IMR-90 (cell line): ENCODE data around the gene HSPA12A. TPM values are rescaled to one million over a fixed set of nuclear protein-coding genes. Genes with fewer than 3 reads are reported as not detected.

Source experiments
- ATAC-seq: fragments of 200-7000 bp; cut with Tn5 transposase; 2 replicates; pipeline ENCODE4 v1.9.1; 2020; ENCODE audit warnings: low read depth, mild to moderate bottlenecking, moderate library complexity
- BruUV-seq: library from RNA; stranded (reverse); fragments of 400-500 nt; replicated peaks from 2 replicates; lab custom pipeline; 2021; lab: Mats Ljungman, UMichigan
- CTCF ChIA-PET: fragments of 300-600 bp; formaldehyde crosslinking; extraction: SDS; loops from one replicate; lab custom pipeline; 2021; ENCODE audit warnings: antibody characterized with exemption; lab: Yijun Ruan, JAX
- POLR2A ChIA-PET: fragments of 300-600 bp; sonication (Branson Sonifier 250); formaldehyde crosslinking; loops from one replicate; lab custom pipeline; 2022; ENCODE audit warnings: antibody characterized with exemption; ENCODE audit not compliant: unreplicated experiment; lab: Charles Lee
- DNase-seq: peaks from one replicate; pipeline ENCODE4 v3.0.0; 2013
- H2AFZ ChIP-seq: replicated peaks from 2 replicates; pipeline ENCODE3; 2013; ENCODE audit warnings: low read length, mild to moderate bottlenecking; ENCODE audit not compliant: poor library complexity
- H2AK5ac ChIP-seq: 2 replicates; pipeline ENCODE4 v1.6.1; 2013; ENCODE audit warnings: low read depth, low read length, inconsistent platforms
- H2AK9ac ChIP-seq: replicated peaks from 2 replicates; pipeline ENCODE3; 2013; ENCODE audit warnings: mild to moderate bottlenecking, low read depth, low read length, moderate library complexity; ENCODE audit not compliant: poor library complexity
- H2BK120ac ChIP-seq: 2 replicates; pipeline ENCODE4 v1.6.1; 2013; ENCODE audit warnings: low read depth, low read length, inconsistent platforms
- H2BK15ac ChIP-seq: 3 replicates; pipeline ENCODE4 v1.6.1; 2013; ENCODE audit warnings: low read depth, low read length, inconsistent platforms
- H2BK20ac ChIP-seq: 2 replicates; pipeline ENCODE4 v1.6.1; 2013; ENCODE audit warnings: low read depth, mild to moderate bottlenecking, inconsistent platforms, low read length, moderate library complexity
- H2BK5ac ChIP-seq: 2 replicates; pipeline ENCODE4 v1.6.1; 2013; ENCODE audit warnings: mild to moderate bottlenecking, low read depth, low read length, inconsistent platforms; ENCODE audit not compliant: poor library complexity, severe bottlenecking
- H3K14ac ChIP-seq: replicated peaks from 2 replicates; pipeline ENCODE4 v1.6.1; 2013; ENCODE audit warnings: low read depth, low read length, inconsistent platforms
- H3K18ac ChIP-seq: 2 replicates; pipeline ENCODE4 v1.6.1; 2013; ENCODE audit warnings: low read depth, low read length, control low read depth
- H3K23ac ChIP-seq: 2 replicates; pipeline ENCODE4 v1.6.1; 2013; ENCODE audit warnings: low read depth, low read length, inconsistent platforms
- H3K27ac ChIP-seq: 2 replicates; pipeline ENCODE4 v1.5.1; 2013; ENCODE audit warnings: mild to moderate bottlenecking, control low read depth, low read length; ENCODE audit not compliant: insufficient read depth
- H3K27me3 ChIP-seq: 2 replicates; pipeline ENCODE4 v1.6.1; 2013; ENCODE audit warnings: low read length; ENCODE audit not compliant: control insufficient read depth, insufficient read depth
- H3K36me3 ChIP-seq: 2 replicates; pipeline ENCODE4 v1.6.1; 2013; ENCODE audit warnings: low read length, mixed read lengths; ENCODE audit not compliant: control insufficient read depth, insufficient read depth
- H3K4ac ChIP-seq: 2 replicates; pipeline ENCODE4 v1.6.1; 2013; ENCODE audit warnings: low read depth, low read length, inconsistent platforms
- H3K4me1 ChIP-seq: 2 replicates; pipeline ENCODE4 v1.6.1; 2013; ENCODE audit warnings: low read length, mixed read lengths; ENCODE audit not compliant: control insufficient read depth, insufficient read depth
- H3K4me2 ChIP-seq: 2 replicates; pipeline ENCODE4 v1.6.1; 2013; ENCODE audit warnings: low read depth, mild to moderate bottlenecking, control low read depth, low read length, moderate library complexity
- H3K4me3 ChIP-seq: 2 replicates; pipeline ENCODE4 v1.5.1; 2013; ENCODE audit warnings: low read depth, mild to moderate bottlenecking, control low read depth, low read length, moderate library complexity; ENCODE audit not compliant: insufficient read depth
- H3K56ac ChIP-seq: 2 replicates; pipeline ENCODE4 v1.6.1; 2013; ENCODE audit warnings: low read length, inconsistent platforms; ENCODE audit not compliant: insufficient read depth; ENCODE audit errors: extremely low read depth
- H3K79me1 ChIP-seq, 2 experiments: 2 replicates each; pipeline ENCODE4 v1.6.1; 2013; ENCODE audit warnings: low read length in 2 of 2, inconsistent platforms in 1 of 2, low read depth in 1 of 2
- H3K9ac ChIP-seq: 2 replicates; pipeline ENCODE4 v1.6.1; 2013; ENCODE audit warnings: low read depth, low read length, control low read depth
- H3K9me1 ChIP-seq: 2 replicates; pipeline ENCODE4 v1.6.1; 2013; ENCODE audit warnings: low read length, inconsistent platforms; ENCODE audit not compliant: insufficient read depth
- H3K9me3 ChIP-seq: 2 replicates; pipeline ENCODE4 v1.6.1; 2013; ENCODE audit warnings: low read length; ENCODE audit not compliant: control insufficient read depth, insufficient read depth
- H4K20me1 ChIP-seq: 2 replicates; pipeline ENCODE4 v1.6.1; 2013; ENCODE audit warnings: low read length, inconsistent platforms; ENCODE audit not compliant: insufficient read depth
- H4K5ac ChIP-seq: 2 replicates; pipeline ENCODE4 v1.6.1; 2013; ENCODE audit warnings: mild to moderate bottlenecking, low read depth, low read length, control low read depth
- H4K8ac ChIP-seq, 2 experiments: 2 replicates each; pipeline ENCODE4 v1.6.1; 2013; ENCODE audit warnings: low read depth in 2 of 2, low read length in 2 of 2, control low read depth in 1 of 2, inconsistent platforms in 1 of 2
- H4K91ac ChIP-seq: 2 replicates; pipeline ENCODE4 v1.6.1; 2013; ENCODE audit warnings: low read depth, low read length, inconsistent platforms; ENCODE audit not compliant: insufficient read depth
- CEBPB ChIP-seq: IDR thresholded peaks from 2 replicates; pipeline ENCODE4 v1.6.1; 2012; ENCODE audit warnings: low read depth, low read length, improper control_type of control experiment
- CHD1 ChIP-seq: IDR thresholded peaks from 2 replicates; pipeline ENCODE4 v1.6.1; 2012; ENCODE audit warnings: low read depth, low read length, improper control_type of control experiment
- ELK1 ChIP-seq: fragments of 150-350 bp; IDR thresholded peaks from 2 replicates; pipeline ENCODE4 v1.6.1; 2016; ENCODE audit warnings: low read depth, mild to moderate bottlenecking, low read length, moderate library complexity, borderline replicate concordance
- FOS ChIP-seq: fragments of 150-350 bp; IDR thresholded peaks from 2 replicates; pipeline ENCODE4 v1.6.1; 2016; ENCODE audit warnings: low read depth, low read length
- MAFK ChIP-seq: IDR thresholded peaks from 2 replicates; pipeline ENCODE4 v1.6.1; 2012; ENCODE audit warnings: low read depth, low read length, improper control_type of control experiment
- MAZ ChIP-seq: IDR thresholded peaks from 2 replicates; pipeline ENCODE4 v1.6.1; 2012; ENCODE audit warnings: low read depth, mild to moderate bottlenecking, low read length, improper control_type of control experiment, moderate library complexity, borderline replicate concordance
- MXI1 ChIP-seq: IDR thresholded peaks from 2 replicates; pipeline ENCODE4 v1.6.1; 2012; ENCODE audit warnings: low read depth, mild to moderate bottlenecking, low read length, moderate library complexity, borderline replicate concordance
- NFE2L2 ChIP-seq: fragments of 150-350 bp; IDR thresholded peaks from 2 replicates; pipeline ENCODE4 v1.6.1; 2016; ENCODE audit warnings: low read depth, mild to moderate bottlenecking, low read length
- POLR2A ChIP-seq: IDR thresholded peaks from 2 replicates; pipeline ENCODE4 v1.6.1; 2012; ENCODE audit warnings: mild to moderate bottlenecking, low read depth, low read length
- RAD21 ChIP-seq: IDR thresholded peaks from 2 replicates; pipeline ENCODE4 v1.6.1; 2012; ENCODE audit warnings: low read length, improper control_type of control experiment
- RCOR1 ChIP-seq: IDR thresholded peaks from 2 replicates; pipeline ENCODE4 v1.6.1; 2012; ENCODE audit warnings: mild to moderate bottlenecking, low read length, improper control_type of control experiment; ENCODE audit not compliant: insufficient replicate concordance
- RFX5 ChIP-seq: IDR thresholded peaks from 2 replicates; pipeline ENCODE4 v1.8.0; 2012; ENCODE audit warnings: low read depth, mild to moderate bottlenecking, low read length, moderate library complexity
- SMC3 ChIP-seq: fragments of 150-350 bp; IDR thresholded peaks from 2 replicates; pipeline ENCODE4 v1.6.1; 2016; ENCODE audit warnings: low read depth, mild to moderate bottlenecking, antibody characterized with exemption, low read length, moderate library complexity
- USF2 ChIP-seq: fragments of 150-350 bp; IDR thresholded peaks from 2 replicates; pipeline ENCODE4 v1.6.1; 2017; ENCODE audit warnings: mild to moderate bottlenecking, antibody characterized with exemption, low read length, low read depth
- WGBS, 2 experiments: methylation state at CpG; one replicate each; pipeline versions ENCODE4 v1.1.5 to v1.1.7; 2013; ENCODE audit warnings: missing lambda C conversion rate in 2 of 2; ENCODE audit not compliant: insufficient read length in 1 of 2; ENCODE audit errors: extremely low coverage in 2 of 2; 5-methylcytosine and 5-hydroxymethylcytosine counted together
- dilution Hi-C: fragments of 300-500 bp; cut with HindIII; formaldehyde crosslinking; loops from one replicate; pipeline ENCODE4 v1.14.3; 2018; ENCODE audit warnings: low sequenced_read_pairs; ENCODE audit not compliant: unreplicated experiment
- in situ Hi-C: fragments of 300-500 bp; cut with MboI; formaldehyde crosslinking; loops from 3 replicates; pipeline ENCODE4 v1.14.3; 2019; ENCODE audit warnings: low sequenced_read_pairs, inconsistent platforms, mixed read lengths
- intact Hi-C: fragments of 100-400 bp; cut with micrococcal nuclease; formaldehyde crosslinking; loops from 2 replicates; pipeline ENCODE4 v1.10.0; 2022
- polyA plus RNA-seq, 3 experiments: library from polyadenylated mRNA; depleted of rRNA; stranded (reverse); fragments of >200 nt; gene quantifications; 2 replicates each; pipeline ENCODE4 v1.2.3, GENCODE V29; 2012; ENCODE audit warnings: low replicate concordance in 1 of 3
- total RNA-seq: library from RNA; depleted of rRNA; stranded (reverse); fragments of >200 nt; gene quantifications from 2 replicates; pipeline ENCODE4 v1.2.3, GENCODE V29; 2012

Gene HSPA12A
- total and polyA plus RNA-seq, 2 of the 4 experiments (the other 2 are of a cell fraction): 16.1 to 16.7 TPM

GRCh38 chr10:116771101-116771958, 29.0 kb upstream of the HSPA12A start:
- H3K27ac ChIP-seq: peak overlapping the region; percentile 93
- H3K4me2 ChIP-seq: 0 out of 2 replicates have a peak overlapping the region, but pooled peaks have one; percentile 21
- peak overlapping the region; percentile 95 for H2BK120ac ChIP-seq
- H4K8ac ChIP-seq: peak overlapping the region; percentile 86 to 88; a peak in 3 of 4 replicates
- peak overlapping the region; percentile 94 for H2BK5ac ChIP-seq
- no peaks in the 10 kb centered on the region for H3K36me3 ChIP-seq
- DNase-seq: peak; percentile 95
- H3K27me3 ChIP-seq: no peaks in the 10 kb centered on the region
- H2BK15ac ChIP-seq: peak overlapping the region; percentile 94; the same call in 2 of the 3 replicates
- peak overlapping the region; percentile 93 for H2AK5ac ChIP-seq
- dilution Hi-C loops: no loop called here
- peak overlapping the region; percentile 93 for H2AFZ ChIP-seq
- no peaks in the 10 kb centered on the region for H3K79me1 ChIP-seq
- POLR2A ChIA-PET: no interaction called here
- in situ Hi-C loops: no loop called here
- no peak overlapping the region for H3K4me3 ChIP-seq
- peak overlapping the region; percentile 93 for H4K91ac ChIP-seq
- H3K23ac ChIP-seq: peak overlapping the region; percentile 91; the same call in 1 of the 2 replicates
- H3K4me1 ChIP-seq: peaks cover 22% of the 10 kb centered on the region
- no peaks in the 10 kb centered on the region for H3K9me3 ChIP-seq
- peak overlapping the region; percentile 68 for H3K18ac ChIP-seq
- BruUV-seq: no TSS peak
- peak overlapping the region; percentile 30; the same call in 1 of the 2 replicates for H3K9ac ChIP-seq
- H4K20me1 ChIP-seq: no peaks in the 10 kb centered on the region
- H2BK20ac ChIP-seq: peak overlapping the region; percentile 92
- H2AK9ac ChIP-seq: peak overlapping the region; percentile 92
- peak overlapping the region; percentile 94 for H3K4ac ChIP-seq
- peak; percentile 86 for ATAC-seq
- H3K9me1 ChIP-seq: peaks cover 15% of the 10 kb centered on the region; the same call in 1 of the 2 replicates
- peak overlapping the region; percentile 93 for H3K14ac ChIP-seq
- peak overlapping the region; percentile 26; the same call in 1 of the 2 replicates for H3K56ac ChIP-seq
- intact Hi-C loops: no loop called here
- CTCF ChIA-PET: no interaction called here
- 4% methylated on average over 4 of the region's 18 CpGs; no CpG with 5 or more reads in 1 of the 2 experiments for WGBS, 2 experiments
- peak overlapping the region; percentile 80 for H4K5ac ChIP-seq
- no peak for TF ChIP-seq MAFK
- TF ChIP-seq MXI1: 0 out of 2 replicates have a peak, but pooled peaks have one; percentile 46
- peak; percentile 85 for TF ChIP-seq MAZ
- peak; percentile 80 for TF ChIP-seq RCOR1
- no peak for TF ChIP-seq ELK1
- TF ChIP-seq SMC3: 0 out of 2 replicates have a peak, but pooled peaks have one; percentile 7
- TF ChIP-seq CHD1: no peak
- TF ChIP-seq RAD21: no peak
- TF ChIP-seq CEBPB: peak; percentile 100
- no peak for TF ChIP-seq USF2
- no peak for TF ChIP-seq NFE2L2
- no peak for TF ChIP-seq POLR2A
- TF ChIP-seq FOS: peak; percentile 79
- TF ChIP-seq RFX5: no peak
